ENCODE data around the gene CARS2.

The CARS2 gene

DNA sequence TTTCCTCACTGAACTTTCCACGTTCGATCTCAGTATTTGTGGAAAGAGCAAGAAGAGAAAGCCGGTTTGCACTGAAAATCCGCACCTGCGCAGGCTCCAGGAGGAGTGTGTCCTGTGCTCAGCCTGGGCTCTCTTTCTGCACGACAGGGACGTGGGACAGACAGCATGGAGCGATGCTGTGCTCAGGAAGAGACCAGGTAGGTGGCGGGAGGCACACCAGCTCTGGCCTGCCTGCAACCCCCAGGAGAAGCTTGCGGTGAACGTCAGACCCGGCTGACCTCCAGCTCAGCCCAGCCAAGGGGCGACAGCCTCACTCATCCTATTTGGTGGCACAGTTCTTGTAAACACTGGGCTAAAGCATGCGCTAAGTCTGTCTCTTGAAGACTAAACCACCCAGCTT, 54.6 kb downstream of the CARS2 start:
- DNase-seq: no peak

- DNase-seq: no peak
Measured at GRCh38 chr13:110650436-110650835, 55.5 kb downstream of the CARS2 start.

GRCh38 chr13:110649551-110649950, 56.4 kb downstream of the CARS2 start:
- no peak for DNase-seq

- DNase-seq: no peak
Measured at GRCh38 chr13:110648848-110649421, 57.0 kb downstream of the CARS2 start.

GRCh38 chr13:110648146-110648819, 57.6 kb downstream of the CARS2 start:
- no peak for DNase-seq

DNA sequence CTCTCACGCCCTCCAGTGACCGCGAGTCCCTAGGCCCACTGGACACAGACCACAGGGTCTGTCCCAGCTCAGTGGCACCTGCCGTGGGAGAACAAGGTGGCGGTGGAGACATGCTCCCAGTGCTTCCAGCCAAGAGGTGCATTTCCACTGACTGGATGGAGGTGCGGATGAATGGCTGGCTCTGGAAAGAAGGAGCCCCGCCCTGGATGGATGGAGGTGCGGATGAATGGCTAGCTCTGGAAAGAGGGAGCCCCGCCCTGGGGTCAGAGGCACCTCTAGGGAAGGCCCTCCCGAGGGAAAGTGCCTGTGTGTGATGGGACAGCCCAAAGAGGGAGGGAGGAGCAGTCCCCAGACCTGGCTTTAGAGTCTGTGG, 58.6 kb downstream of the CARS2 start:
- no peak for DNase-seq

DNA sequence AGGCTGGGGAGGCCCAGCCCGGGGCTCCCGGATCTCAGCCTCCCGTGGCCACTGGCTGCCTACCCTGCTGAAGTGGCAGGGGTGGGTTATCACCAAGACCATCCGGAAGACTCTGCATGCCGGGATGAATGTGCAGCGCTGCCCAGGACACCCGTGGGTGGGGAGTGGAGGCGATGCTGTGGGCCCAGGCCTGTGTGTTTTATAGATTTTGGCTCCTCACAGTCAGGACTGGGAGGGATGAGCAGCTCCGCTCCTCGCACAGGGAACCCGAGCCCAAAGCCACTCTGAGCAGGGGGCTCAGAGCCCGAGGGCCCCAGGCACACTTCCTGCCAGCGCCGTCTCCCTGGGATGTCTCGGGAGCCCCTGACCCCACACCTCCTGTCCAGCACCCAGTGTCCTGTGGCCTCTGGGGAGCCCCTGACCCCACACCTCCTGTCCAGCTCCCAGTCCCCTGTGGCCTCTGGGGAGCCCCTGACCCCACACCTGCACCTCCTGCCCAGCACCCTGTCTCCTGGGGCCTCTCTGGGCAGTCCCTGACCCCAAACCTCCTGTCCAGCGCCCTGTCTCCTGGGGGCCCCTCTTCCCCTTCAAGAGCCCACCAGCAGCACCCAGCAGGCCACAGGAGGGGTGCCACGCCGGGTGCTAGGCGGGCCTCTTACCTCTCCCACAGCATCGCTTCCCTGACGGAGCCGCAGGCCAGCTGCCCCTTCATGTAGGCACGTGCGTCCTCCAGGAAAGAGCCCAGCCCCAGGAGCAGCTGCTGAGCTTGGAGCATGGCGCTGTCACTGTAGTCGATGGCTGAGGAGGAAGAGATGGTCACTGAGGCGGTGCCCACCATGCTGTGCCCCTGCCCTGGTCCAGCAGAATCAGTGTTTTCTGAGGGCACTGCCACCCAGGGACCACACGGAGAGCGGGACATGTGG, 59.2 kb downstream of the CARS2 start:
- no peak for DNase-seq

DNA sequence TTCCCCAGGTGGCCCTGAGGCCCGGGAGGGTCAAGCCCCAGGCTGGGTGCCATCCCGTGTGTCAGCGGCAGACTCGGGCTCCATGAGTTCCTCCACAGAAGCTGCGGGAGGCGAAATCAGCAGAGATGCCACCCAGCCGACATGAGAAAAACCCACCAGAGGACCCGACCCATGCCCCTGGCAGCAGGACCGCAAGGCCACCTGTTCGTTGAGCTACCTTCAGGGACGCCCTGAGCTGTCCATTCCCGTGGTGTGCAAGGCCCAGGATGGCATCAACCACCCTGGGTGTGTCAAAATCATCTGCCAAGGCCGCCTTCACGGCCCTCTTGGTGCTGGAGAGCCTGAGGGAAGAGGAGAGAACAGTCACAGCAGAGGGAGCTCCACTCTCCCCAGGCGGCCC, 60.2 kb downstream of the CARS2 start:
- DNase-seq: no peak

DNA sequence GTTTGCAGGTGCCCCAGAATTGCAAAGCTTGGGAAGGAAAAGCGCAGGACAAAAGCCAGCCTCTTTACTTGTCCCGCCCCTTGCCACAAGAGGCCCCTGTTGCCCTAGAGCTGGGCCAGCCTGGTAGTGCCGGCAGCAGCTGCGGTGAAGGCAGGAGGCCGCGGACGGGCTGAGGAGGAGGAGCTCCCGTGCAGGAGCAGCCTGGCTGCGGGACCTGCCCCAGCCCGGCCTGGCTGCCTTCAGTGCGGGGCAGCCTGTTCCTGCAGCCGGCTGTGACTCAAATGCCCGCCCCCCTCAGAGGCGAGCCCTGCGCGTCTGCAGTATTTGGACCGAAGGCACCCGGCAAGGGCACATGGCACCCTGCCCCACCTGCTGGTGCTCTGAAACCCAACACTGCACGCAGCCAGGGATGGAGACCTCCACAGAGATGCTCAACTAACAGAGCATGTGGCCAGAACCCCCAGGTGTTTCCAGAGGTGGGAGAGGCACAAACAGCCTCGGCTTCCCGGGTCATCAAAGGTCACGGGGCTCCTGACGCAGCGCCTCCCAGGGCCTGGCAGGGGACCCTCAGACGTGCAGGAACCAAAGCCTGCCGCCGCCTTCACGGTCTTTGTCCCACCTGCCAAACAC, 60.9 kb downstream of the CARS2 start:
- no peak for DNase-seq

DNA sequence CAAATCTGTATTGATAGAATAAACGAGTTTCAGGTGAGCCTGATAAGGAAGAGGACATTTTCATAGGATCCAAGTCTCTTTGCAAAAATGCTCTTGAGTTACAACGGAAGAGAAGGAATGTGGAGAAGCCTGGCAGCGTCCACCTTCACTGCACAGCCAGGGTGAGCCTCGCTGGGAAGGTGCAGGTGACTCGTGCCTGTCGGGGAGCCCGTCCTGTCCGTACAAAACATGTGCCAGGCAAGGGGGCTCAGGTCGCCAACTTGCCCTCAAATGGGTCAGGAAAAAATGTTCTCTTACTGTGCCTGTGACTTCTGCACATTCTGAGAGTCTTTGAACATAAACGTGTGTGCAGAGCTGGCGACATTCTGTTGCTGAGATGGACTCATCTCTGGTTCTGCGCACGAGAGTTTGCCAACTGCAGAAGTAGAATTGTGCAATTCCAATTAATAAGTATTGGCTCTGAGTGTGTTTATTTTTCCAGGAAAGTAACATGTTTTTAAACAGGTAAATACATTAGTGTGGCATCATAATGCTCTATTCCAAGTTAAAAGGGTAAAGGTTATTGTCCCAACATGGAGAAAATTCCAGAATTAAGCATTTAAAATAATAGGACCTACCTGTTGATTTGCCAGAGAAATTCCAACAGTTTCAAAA, 62.0 kb downstream of the CARS2 start:
- DNase-seq: no peak

DNA sequence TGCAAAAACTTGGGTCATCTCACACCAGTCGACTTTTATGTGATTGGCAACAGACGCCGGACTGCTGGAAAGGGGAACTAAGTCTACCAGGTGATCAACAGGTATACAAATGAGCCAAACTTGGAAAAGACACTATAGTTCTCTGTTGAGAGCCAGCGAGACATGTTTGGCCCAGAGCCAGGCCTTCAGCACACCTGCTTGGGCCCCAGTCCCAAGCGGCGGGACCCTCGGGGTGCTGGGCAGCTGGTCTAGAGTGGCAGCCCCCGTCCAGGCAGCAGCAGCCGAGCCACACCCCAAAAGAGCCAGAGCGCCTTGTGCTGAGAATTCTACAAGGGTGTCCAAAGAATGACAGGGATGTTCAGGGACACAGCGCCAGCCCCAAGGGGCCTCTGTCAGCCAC, 62.6 kb downstream of the CARS2 start:
- no peak for DNase-seq

- no peak for DNase-seq
Measured at GRCh38 chr13:110642291-110642981, 63.5 kb downstream of the CARS2 start.

DNA sequence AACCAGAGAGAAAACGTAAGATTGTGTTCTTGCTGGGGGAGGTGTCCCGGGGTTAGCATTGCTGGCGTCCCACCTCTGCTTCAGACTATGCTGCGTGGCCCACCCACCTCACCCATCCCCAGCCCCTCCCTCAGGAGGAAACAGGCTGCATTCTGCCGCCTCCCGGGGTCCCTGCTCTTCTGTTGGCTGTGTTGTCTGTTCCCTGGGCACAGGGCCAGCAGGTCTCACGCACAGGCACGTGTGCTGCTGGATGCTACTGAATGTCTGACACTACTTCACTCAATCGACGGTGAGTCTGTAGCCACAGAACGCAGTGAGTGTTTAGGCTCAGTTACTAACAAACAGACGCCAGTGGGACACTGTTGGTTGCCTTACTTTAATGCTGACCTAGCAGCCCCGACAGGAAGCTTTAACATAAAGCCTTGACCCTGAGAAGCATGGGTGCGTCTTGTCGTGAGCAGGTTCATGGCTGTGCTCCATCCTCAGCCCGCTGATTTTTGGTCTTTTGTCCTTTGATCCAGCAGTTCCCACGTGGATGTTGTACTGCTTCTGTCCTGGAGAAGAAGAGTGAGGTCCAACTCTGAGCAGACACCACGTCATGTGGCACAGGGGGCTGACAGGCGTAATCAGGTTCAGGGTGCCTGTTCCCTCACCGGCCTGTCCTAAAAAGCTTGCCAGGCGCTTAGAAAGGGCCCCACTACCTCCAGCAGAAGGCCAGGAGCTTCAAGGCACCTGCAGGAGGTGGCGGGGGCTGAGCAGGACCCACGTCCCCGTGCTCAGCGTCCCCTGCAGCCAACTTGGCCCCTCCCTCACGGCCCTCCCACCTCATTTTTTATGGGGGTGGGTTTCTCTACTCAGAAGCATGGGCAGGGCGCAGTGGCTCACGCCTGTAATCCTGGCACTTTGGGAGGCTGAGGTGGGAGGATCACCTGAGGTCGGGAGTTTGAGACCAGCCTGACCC, 64.6 kb downstream of the CARS2 start:
- no peak for DNase-seq

- DNase-seq: no peak
Measured at GRCh38 chr13:110640591-110641029, 65.3 kb downstream of the CARS2 start.

GRCh38 chr13:110639935-110640334, 66.0 kb downstream of the CARS2 start:
- no peak for DNase-seq

- DNase-seq: no peak
Measured at GRCh38 chr13:110638814-110639806, 66.8 kb downstream of the CARS2 start.

DNA sequence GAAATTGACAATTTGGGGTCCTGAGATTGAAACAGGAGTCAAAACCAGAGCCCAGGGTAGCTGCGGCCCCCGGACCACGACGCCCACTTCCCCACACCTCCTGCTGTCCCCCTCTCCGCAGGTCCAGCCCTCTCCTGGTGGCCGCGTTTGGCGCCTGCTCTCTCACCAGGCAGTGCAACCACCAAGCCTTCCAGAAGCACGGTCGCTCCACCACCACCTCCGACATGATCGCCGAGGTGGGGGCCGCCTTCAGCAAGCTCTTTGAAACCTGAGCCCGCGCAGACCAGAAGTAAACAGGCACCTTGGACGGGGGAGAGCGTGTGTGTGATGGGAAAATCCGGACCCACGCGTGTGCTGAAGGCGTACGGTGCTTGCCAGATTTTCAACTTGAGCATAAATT, 67.7 kb downstream of the CARS2 start:
- no peak for DNase-seq

DNA sequence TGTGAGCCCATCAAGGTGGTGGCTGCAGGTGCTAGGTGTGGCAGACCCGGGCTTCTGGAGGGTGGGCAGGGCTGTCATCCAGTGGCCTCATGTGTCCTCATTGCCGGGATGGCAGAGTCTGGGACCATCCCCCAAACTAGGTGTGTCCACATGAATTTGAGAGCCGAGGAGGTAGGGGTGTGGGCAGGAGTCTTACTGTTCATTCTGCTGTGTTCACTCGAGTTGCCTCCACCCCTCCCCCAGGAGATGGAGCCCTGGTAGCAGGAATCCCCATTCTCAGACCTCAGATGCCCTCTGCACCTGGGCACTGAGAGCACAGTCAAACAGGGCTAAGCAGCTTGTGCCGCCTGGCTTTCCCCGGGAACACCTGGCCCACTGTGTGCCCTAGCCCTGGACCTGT, 68.2 kb downstream of the CARS2 start:
- DNase-seq: no peak

DNA sequence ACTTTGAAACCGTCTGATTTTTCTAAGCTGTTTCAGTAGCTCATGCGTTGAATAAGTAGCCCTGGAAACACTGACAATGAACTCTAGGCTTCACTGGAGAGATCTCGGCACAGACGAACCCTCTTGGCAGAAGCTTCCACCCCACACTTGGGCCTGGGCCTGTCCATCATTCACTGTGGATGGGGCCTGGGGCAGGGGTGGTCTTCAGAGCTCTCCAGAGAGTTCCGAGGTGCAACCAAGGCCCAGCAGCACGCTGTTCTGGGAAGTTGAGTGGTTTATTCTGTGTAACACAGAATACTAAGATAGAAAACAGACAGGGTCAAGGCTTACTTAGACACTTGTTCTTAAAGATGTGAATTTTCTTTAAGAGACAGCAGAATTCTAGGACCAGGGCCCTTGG, 68.6 kb downstream of the CARS2 start:
- no peak for DNase-seq

DNA sequence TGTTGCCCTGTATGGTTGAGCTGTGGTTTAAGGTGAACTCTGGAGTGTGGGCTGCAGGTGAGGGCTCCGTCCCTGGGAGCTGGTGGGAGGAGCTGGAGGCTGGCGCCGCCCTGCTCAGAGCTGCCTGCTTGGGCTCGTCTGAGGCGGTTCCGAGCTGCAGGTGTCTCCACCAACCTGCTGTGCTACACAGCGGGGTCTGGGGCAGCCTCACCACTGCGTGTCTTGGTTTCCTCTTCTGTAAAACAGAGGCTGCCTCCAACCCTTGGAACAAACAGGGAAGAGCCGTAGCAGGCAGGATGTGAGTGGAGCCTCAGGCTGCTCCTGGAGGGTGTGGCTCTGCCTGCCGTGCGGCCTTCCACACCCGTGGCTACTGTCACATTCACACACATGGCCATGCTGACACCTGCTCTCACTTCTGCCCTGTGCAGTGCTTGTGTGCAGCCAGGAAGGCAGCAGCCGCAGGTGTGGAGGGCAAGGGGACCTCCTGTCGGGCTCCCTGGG, 69.2 kb downstream of the CARS2 start:
- no peak for DNase-seq
